ENCODE data around the gene YY1.

- TF ChIP-seq CTCF (IDR thresholded peaks at IDR 0.05) (no peak), POLR2AphosphoS5 (IDR thresholded peaks at IDR 0.05) (no peak), POLR2A (IDR thresholded peaks at IDR 0.05) (no peak), EP300 (IDR thresholded peaks at IDR 0.05) (no peak)
Measured at GRCh38 chr14:100263141-100263540, 24.2 kb downstream of the YY1 start.

All from upper lobe of left lung (tissue), 4 donors.